GM23338 (cell line): ENCODE results near the gene TFPI. TPM values are rescaled to one million over a fixed set of nuclear protein-coding genes. Genes with fewer than 3 reads are reported as not detected.

ENCODE experiments used
- ATAC-seq: fragments of 200-7000 bp; cut with Tn5 transposase; 3 replicates; pipeline ENCODE4 v1.9.1; 2020
- DNase-seq: peaks from one replicate; pipeline ENCODE4 v3.0.0-alpha.2; 2015; ENCODE audit warnings: low spot score
- H2AFZ ChIP-seq: fragments of 200-600 bp; sonication (generic); 2 replicates; pipeline ENCODE4 v1.8.0; 2016; ENCODE audit warnings: antibody characterized with exemption, mild to moderate bottlenecking, moderate library complexity
- H3F3A ChIP-seq: fragments of 200-600 bp; sonication (generic); replicated peaks from 2 replicates; pipeline ENCODE4 v1.8.0; 2017; ENCODE audit warnings: antibody characterized with exemption, mixed run types, low read depth
- H3K27ac ChIP-seq: fragments of 200-600 bp; sonication (generic); 2 replicates; pipeline ENCODE4 v1.6.1; 2016; ENCODE audit warnings: low read depth
- H3K27me3 ChIP-seq: fragments of 200-600 bp; sonication (generic); 2 replicates; pipeline ENCODE4 v1.8.0; 2016; ENCODE audit warnings: mild to moderate bottlenecking, mixed run types, moderate library complexity; ENCODE audit not compliant: insufficient read depth
- H3K36me3 ChIP-seq: fragments of 200-600 bp; sonication (generic); 2 replicates; pipeline ENCODE4 v1.8.0; 2016; ENCODE audit warnings: mild to moderate bottlenecking; ENCODE audit not compliant: insufficient read depth
- H3K4me1 ChIP-seq: fragments of 200-600 bp; sonication (generic); 2 replicates; pipeline ENCODE4 v1.8.0; 2016; ENCODE audit warnings: mild to moderate bottlenecking, moderate library complexity; ENCODE audit not compliant: insufficient read depth
- H3K4me2 ChIP-seq: fragments of 200-600 bp; sonication (generic); 2 replicates; pipeline ENCODE4 v1.7.1; 2017; ENCODE audit warnings: mixed run types
- H3K4me3 ChIP-seq: fragments of 200-600 bp; sonication (generic); 2 replicates; pipeline ENCODE4 v1.6.1; 2016; ENCODE audit warnings: mixed run types
- H3K79me2 ChIP-seq: fragments of 200-600 bp; sonication (generic); replicated peaks from 2 replicates; pipeline ENCODE4 v1.8.0; 2017; ENCODE audit warnings: mild to moderate bottlenecking; ENCODE audit not compliant: insufficient read depth
- H3K9me2 ChIP-seq: fragments of 200-600 bp; sonication (generic); 2 replicates; pipeline ENCODE4 v1.8.0; 2017; ENCODE audit not compliant: insufficient read depth
- H4K20me1 ChIP-seq: fragments of 200-600 bp; sonication (generic); replicated peaks from 2 replicates; pipeline ENCODE4 v1.8.0; 2017; ENCODE audit warnings: mild to moderate bottlenecking; ENCODE audit not compliant: insufficient read depth
- H3K27ac Mint-ChIP-seq: 2 replicates; pipeline ENCODE4 v1.8.0; 2020; ENCODE audit warnings: inconsistent platforms, mild to moderate bottlenecking, moderate library complexity, mixed read lengths
- H3K27me3 Mint-ChIP-seq: 3 replicates; pipeline ENCODE4 v1.8.0; 2022; ENCODE audit warnings: low read depth, mild to moderate bottlenecking, moderate library complexity, mixed read lengths, inconsistent platforms; ENCODE audit not compliant: insufficient read depth, poor library complexity
- H3K36me3 Mint-ChIP-seq: 3 replicates; pipeline ENCODE4 v1.8.0; 2021; ENCODE audit warnings: low read depth, mild to moderate bottlenecking, inconsistent platforms, moderate library complexity, mixed read lengths
- H3K4me1 Mint-ChIP-seq: 3 replicates; pipeline ENCODE4 v1.8.0; 2020; ENCODE audit warnings: mild to moderate bottlenecking, inconsistent platforms, mixed read lengths
- H3K4me3 Mint-ChIP-seq: 3 replicates; pipeline ENCODE4 v1.8.0; 2021; ENCODE audit warnings: moderate library complexity, mild to moderate bottlenecking, inconsistent platforms, mixed read lengths
- H3K9me3 Mint-ChIP-seq: 3 replicates; pipeline ENCODE4 v1.8.0; 2020; ENCODE audit warnings: moderate library complexity, mild to moderate bottlenecking, inconsistent platforms, mixed read lengths
- CTCF ChIP-seq, 2 experiments: fragments of 200-600 bp in 1 of 2; sonication (generic) in 1 of 2; conservative IDR thresholded peaks; 2 replicates each; pipeline versions ENCODE4 v1.5.1 to v1.6.1; 2016 to 2017; ENCODE audit warnings: antibody characterized with exemption in 2 of 2, low read depth in 2 of 2, mild to moderate bottlenecking in 2 of 2, moderate library complexity in 1 of 2
- EZH2 ChIP-seq: fragments of 200-600 bp; sonication (generic); IDR thresholded peaks from one replicate; pipeline ENCODE4 v1.8.0; 2017; ENCODE audit warnings: antibody characterized with exemption, mild to moderate bottlenecking, low read depth; ENCODE audit not compliant: unreplicated experiment
- EZH2phosphoT487 ChIP-seq: fragments of 200-600 bp; sonication (generic); IDR thresholded peaks from one replicate; pipeline ENCODE4 v1.8.1; 2018; ENCODE audit warnings: antibody characterized with exemption; ENCODE audit not compliant: unreplicated experiment
- JUNB ChIP-seq: IDR thresholded peaks from one replicate; pipeline ENCODE4 v1.6.1; 2016; ENCODE audit warnings: antibody characterized with exemption; ENCODE audit not compliant: unreplicated experiment
- POLR2AphosphoS5 ChIP-seq: IDR thresholded peaks from 2 replicates; pipeline ENCODE4 v1.6.1; 2016; ENCODE audit warnings: antibody characterized with exemption, low read depth
- STAT1 ChIP-seq: IDR thresholded peaks from one replicate; pipeline ENCODE4 v1.6.1; 2016; ENCODE audit warnings: antibody characterized with exemption; ENCODE audit not compliant: unreplicated experiment
- ZNF114 ChIP-seq: fragments of 250-450 bp; sonication (Bioruptor Pico); IDR thresholded peaks from 2 replicates; pipeline ENCODE4 v1.5.0; 2020; ENCODE audit warnings: mild to moderate bottlenecking, moderate library complexity
- ZNF331 ChIP-seq: fragments of 250-450 bp; sonication (Bioruptor Pico); IDR thresholded peaks from 2 replicates; pipeline ENCODE4 v1.5.0; 2020; ENCODE audit warnings: low read depth, mild to moderate bottlenecking, moderate library complexity
- polyA plus RNA-seq: library from polyadenylated mRNA; unstranded; fragments of >200 nt; fragmentation: Nextera tagmentation; extraction: Ambion mirVana; gene quantifications from 2 replicates; pipeline ENCODE4 v1.2.1, GENCODE V29; 2016
- total RNA-seq: library from RNA; depleted of rRNA; stranded (reverse); fragments of >200 nt; shearing (Covaris generic); gene quantifications from 2 replicates; pipeline ENCODE4 v1.2.3, GENCODE V29; 2014
- TF ChIP-seq, protein P1 (sequence below): fragments of 250-450 bp; sonication (Bioruptor Pico); IDR thresholded peaks from 2 replicates; pipeline ENCODE4 v1.5.0; 2020; ENCODE audit warnings: mild to moderate bottlenecking, moderate library complexity
- TF ChIP-seq, protein P2 (sequence below): IDR thresholded peaks from 2 replicates; pipeline ENCODE4 v1.6.1; 2016; ENCODE audit warnings: antibody characterized with exemption

TFPI gene
- total and polyA plus RNA-seq, 2 experiments from 2014 or later, result 1.8 to 1.9 TPM

DNA sequence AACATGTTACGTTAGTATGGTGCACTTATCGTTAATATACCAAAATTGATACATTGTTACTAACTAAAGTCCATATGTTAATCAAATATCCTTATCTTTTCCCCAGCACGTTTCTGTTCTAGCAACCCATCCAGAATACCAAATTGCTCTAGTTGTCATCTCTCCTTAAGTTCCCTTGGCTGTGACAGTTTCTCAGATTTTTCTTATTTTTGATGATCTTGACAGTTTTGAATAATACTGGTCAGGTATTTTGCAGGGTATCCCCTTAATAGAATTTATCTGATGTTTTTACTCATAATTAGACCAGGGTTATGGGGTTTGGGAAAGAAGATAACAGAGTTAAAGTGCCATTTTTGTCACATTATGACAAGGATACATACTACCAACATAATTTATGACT, 47.8 kb downstream of the TFPI start:
- Histone ChIP-seq H2AFZ (no peak overlapping the region), H3K79me2 (no peaks in the 10 kb centered on the region), H3K4me2 (no peak overlapping the region), H3K27me3 (no peaks in the 10 kb centered on the region), H3K36me3 (no peaks in the 10 kb centered on the region), H3K9me2 (no peaks in the 10 kb centered on the region), H3F3A (no peaks in the 10 kb centered on the region), H3K27ac (no peak overlapping the region), H3K4me3 (no peak overlapping the region), H3K4me1 (peaks cover 23% of the 10 kb centered on the region), H4K20me1 (no peaks in the 10 kb centered on the region)
- no peak for ATAC-seq
- H3K27ac Mint-ChIP-seq, result no peak overlapping the region
- peaks cover 5% of the 10 kb centered on the region; the same call in 1 of the 3 replicates for H3K36me3 Mint-ChIP-seq
- peaks cover 26% of the 10 kb centered on the region for H3K4me1 Mint-ChIP-seq
- no peak overlapping the region for H3K4me3 Mint-ChIP-seq
- H3K27me3 Mint-ChIP-seq, result peaks cover 2% of the 10 kb centered on the region
- peaks cover 8% of the 10 kb centered on the region; the same call in 2 of the 3 replicates for H3K9me3 Mint-ChIP-seq
- TF ChIP-seq JUNB, result no peak
- no peak for DNase-seq

- Mint-ChIP-seq H3K4me3 (no peak overlapping the region), H3K27me3 (peaks cover 2% of the 10 kb centered on the region), H3K27ac (no peak overlapping the region), H3K9me3 (peaks cover 8% of the 10 kb centered on the region; the same call in 2 of the 3 replicates), H3K4me1 (peaks cover 18% of the 10 kb centered on the region), H3K36me3 (peaks cover 5% of the 10 kb centered on the region; the same call in 1 of the 3 replicates)
- Histone ChIP-seq H3K36me3 (no peaks in the 10 kb centered on the region), H3F3A (no peaks in the 10 kb centered on the region), H3K79me2 (no peaks in the 10 kb centered on the region), H3K27me3 (no peaks in the 10 kb centered on the region), H3K4me1 (peaks cover 10% of the 10 kb centered on the region), H4K20me1 (no peaks in the 10 kb centered on the region), H2AFZ (no peak overlapping the region), H3K4me2 (no peak overlapping the region), H3K27ac (no peak overlapping the region), H3K9me2 (no peaks in the 10 kb centered on the region), H3K4me3 (no peak overlapping the region)
- DNase-seq (no peak), ATAC-seq (no peak)
- TF ChIP-seq, protein P1, sequence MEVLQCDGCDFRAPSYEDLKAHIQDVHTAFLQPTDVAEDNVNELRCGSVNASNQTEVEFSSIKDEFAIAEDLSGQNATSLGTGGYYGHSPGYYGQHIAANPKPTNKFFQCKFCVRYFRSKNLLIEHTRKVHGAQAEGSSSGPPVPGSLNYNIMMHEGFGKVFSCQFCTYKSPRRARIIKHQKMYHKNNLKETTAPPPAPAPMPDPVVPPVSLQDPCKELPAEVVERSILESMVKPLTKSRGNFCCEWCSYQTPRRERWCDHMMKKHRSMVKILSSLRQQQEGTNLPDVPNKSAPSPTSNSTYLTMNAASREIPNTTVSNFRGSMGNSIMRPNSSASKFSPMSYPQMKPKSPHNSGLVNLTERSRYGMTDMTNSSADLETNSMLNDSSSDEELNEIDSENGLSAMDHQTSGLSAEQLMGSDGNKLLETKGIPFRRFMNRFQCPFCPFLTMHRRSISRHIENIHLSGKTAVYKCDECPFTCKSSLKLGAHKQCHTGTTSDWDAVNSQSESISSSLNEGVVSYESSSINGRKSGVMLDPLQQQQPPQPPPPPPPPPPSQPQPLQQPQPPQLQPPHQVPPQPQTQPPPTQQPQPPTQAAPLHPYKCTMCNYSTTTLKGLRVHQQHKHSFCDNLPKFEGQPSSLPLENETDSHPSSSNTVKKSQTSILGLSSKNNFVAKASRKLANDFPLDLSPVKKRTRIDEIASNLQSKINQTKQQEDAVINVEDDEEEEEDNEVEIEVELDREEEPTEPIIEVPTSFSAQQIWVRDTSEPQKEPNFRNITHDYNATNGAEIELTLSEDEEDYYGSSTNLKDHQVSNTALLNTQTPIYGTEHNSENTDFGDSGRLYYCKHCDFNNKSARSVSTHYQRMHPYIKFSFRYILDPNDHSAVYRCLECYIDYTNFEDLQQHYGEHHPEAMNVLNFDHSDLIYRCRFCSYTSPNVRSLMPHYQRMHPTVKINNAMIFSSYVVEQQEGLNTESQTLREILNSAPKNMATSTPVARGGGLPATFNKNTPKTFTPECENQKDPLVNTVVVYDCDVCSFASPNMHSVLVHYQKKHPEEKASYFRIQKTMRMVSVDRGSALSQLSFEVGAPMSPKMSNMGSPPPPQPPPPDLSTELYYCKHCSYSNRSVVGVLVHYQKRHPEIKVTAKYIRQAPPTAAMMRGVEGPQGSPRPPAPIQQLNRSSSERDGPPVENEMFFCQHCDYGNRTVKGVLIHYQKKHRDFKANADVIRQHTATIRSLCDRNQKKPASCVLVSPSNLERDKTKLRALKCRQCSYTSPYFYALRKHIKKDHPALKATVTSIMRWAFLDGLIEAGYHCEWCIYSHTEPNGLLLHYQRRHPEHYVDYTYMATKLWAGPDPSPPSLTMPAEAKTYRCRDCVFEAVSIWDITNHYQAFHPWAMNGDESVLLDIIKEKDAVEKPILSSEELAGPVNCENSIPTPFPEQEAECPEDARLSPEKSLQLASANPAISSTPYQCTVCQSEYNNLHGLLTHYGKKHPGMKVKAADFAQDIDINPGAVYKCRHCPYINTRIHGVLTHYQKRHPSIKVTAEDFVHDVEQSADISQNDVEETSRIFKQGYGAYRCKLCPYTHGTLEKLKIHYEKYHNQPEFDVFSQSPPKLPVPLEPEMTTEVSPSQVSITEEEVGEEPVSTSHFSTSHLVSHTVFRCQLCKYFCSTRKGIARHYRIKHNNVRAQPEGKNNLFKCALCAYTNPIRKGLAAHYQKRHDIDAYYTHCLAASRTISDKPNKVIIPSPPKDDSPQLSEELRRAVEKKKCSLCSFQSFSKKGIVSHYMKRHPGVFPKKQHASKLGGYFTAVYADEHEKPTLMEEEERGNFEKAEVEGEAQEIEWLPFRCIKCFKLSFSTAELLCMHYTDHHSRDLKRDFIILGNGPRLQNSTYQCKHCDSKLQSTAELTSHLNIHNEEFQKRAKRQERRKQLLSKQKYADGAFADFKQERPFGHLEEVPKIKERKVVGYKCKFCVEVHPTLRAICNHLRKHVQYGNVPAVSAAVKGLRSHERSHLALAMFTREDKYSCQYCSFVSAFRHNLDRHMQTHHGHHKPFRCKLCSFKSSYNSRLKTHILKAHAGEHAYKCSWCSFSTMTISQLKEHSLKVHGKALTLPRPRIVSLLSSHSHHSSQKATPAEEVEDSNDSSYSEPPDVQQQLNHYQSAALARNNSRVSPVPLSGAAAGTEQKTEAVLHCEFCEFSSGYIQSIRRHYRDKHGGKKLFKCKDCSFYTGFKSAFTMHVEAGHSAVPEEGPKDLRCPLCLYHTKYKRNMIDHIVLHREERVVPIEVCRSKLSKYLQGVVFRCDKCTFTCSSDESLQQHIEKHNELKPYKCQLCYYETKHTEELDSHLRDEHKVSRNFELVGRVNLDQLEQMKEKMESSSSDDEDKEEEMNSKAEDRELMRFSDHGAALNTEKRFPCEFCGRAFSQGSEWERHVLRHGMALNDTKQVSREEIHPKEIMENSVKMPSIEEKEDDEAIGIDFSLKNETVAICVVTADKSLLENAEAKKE (CRISPR knock-in tag), result no peak
- TF ChIP-seq ZNF331 (CRISPR knock-in tag), result no peak
- TF ChIP-seq, protein P2, sequence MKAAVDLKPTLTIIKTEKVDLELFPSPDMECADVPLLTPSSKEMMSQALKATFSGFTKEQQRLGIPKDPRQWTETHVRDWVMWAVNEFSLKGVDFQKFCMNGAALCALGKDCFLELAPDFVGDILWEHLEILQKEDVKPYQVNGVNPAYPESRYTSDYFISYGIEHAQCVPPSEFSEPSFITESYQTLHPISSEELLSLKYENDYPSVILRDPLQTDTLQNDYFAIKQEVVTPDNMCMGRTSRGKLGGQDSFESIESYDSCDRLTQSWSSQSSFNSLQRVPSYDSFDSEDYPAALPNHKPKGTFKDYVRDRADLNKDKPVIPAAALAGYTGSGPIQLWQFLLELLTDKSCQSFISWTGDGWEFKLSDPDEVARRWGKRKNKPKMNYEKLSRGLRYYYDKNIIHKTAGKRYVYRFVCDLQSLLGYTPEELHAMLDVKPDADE, result no peak
- TF ChIP-seq CTCF (conservative IDR thresholded peaks at IDR 0.05; ENCODE audit: low read depth in 2 of 2), result no peak
- no peak for TF ChIP-seq POLR2AphosphoS5
- TF ChIP-seq EZH2, result no peak
- no peak for TF ChIP-seq EZH2phosphoT487
- no peak for TF ChIP-seq JUNB
- TF ChIP-seq ZNF114 (CRISPR knock-in tag), result no peak
- no peak for TF ChIP-seq STAT1
Measured at GRCh38 chr2:187505065-187505672, 49.1 kb downstream of the TFPI start.
